ENCODE results near the gene EPS15.

The EPS15 gene

GRCh38 chr1:51494138-51494830, 24.8 kb downstream of the EPS15 start:
- no peak overlapping the region for H3K4me3 ChIP-seq (replicated peaks in 1 of 2; ENCODE audit: low read depth in 2 of 2, low read length in 2 of 2)
- TF ChIP-seq, protein P1, sequence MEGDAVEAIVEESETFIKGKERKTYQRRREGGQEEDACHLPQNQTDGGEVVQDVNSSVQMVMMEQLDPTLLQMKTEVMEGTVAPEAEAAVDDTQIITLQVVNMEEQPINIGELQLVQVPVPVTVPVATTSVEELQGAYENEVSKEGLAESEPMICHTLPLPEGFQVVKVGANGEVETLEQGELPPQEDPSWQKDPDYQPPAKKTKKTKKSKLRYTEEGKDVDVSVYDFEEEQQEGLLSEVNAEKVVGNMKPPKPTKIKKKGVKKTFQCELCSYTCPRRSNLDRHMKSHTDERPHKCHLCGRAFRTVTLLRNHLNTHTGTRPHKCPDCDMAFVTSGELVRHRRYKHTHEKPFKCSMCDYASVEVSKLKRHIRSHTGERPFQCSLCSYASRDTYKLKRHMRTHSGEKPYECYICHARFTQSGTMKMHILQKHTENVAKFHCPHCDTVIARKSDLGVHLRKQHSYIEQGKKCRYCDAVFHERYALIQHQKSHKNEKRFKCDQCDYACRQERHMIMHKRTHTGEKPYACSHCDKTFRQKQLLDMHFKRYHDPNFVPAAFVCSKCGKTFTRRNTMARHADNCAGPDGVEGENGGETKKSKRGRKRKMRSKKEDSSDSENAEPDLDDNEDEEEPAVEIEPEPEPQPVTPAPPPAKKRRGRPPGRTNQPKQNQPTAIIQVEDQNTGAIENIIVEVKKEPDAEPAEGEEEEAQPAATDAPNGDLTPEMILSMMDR (IDR thresholded peaks at IDR 0.05; ENCODE audit: low read depth, low read length), result no peak
- no peak for DNase-seq (ENCODE audit: low read depth in 2 of 2)

DNA sequence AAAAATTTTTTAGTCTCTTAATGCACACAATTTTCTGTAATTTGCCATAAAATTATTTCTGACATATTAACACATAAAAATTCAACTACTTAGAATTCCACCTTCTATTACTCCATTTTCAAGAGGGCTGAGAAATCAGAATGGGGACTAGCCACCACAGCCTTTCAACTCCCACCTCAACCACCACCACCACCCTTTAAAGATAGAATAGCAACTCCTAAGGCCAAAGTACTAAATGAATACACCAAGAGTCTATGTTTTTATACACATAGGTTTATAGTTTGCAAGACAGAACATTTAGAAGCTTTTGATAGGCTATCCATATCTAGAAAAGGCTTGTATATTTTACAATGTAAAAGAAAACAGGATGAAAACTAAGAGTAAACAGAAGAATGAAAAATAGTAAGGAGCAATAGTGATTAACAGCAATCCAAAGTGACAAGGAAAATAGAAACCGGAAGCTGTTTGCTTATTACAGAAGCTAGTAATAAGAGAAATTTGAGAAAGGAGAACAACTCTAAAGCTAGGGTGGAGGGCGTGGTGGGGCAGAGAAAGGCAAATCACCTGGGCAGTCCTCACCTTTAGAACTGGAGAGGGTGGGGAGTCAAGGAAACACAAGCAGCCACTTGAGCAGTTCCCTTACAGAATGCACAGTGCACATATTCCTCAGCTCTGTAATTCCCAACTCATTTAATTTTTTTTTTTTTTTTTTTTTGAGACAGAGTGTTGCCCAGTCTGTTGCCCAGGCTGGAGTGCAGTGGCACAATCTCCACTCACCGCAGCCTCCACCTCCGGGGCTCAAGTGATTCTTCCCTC, 27.7 kb downstream of the EPS15 start:
- no peak for DNase-seq (ENCODE audit: low read depth in 2 of 2)

GRCh38 chr1:51489472-51489871, 29.6 kb downstream of the EPS15 start:
- H3K4me3 ChIP-seq (replicated peaks in 1 of 2; ENCODE audit: low read depth in 2 of 2, low read length in 2 of 2), result no peak overlapping the region
- TF ChIP-seq, protein P1 (IDR thresholded peaks at IDR 0.05; ENCODE audit: low read depth, low read length), result no peak
- DNase-seq (ENCODE audit: low read depth in 2 of 2), result no peak

More for the DNA sequence above, 27.7 kb downstream of the EPS15 start:
- TF ChIP-seq, protein P1 (IDR thresholded peaks at IDR 0.05; ENCODE audit: low read depth, low read length), result no peak
- H3K4me3 ChIP-seq (replicated peaks in 1 of 2; ENCODE audit: low read depth in 2 of 2, low read length in 2 of 2), result no peak overlapping the region

DNA sequence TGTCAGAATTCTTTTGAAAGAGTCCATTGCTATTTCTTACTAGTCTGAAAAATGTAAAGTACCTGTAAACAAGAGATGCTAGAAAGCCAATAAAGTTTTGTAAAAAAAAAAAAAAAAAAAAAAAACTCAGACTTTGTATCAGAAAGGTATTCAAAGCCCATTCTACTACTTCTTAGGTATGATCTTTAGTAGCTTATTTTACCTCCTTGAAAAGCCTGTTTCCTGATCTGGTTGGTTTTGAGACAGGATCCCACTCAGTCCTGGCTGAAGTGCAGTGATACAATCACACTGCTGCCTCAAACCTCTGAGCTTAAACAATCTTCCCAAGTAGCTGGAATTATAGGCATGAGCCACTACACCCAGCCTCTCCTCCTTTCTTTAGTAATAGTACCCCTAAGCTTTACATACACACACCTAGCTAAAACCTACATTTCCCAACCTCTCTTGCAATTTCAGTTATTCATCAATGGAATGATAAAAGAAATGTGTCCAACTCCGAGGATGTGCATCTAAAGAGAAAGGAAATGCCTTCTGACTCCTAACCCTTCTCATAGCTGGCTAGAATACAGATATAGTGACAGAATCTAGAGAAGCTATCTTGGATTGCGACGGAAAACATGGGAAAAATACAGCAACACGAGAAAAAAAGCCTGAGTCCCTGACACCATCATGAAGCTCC, 30.6 kb downstream of the EPS15 start:
- H3K4me3 ChIP-seq (replicated peaks in 1 of 2; ENCODE audit: low read depth in 2 of 2, low read length in 2 of 2), result peak overlapping the region in 1 of 2 donors; percentile 16
- TF ChIP-seq, protein P1 (IDR thresholded peaks at IDR 0.05; ENCODE audit: low read depth, low read length), result no peak
- DNase-seq (ENCODE audit: low read depth in 2 of 2), result peak; percentile 36 to 55

- no peak overlapping the region for H3K4me3 ChIP-seq (replicated peaks in 1 of 2; ENCODE audit: low read depth in 2 of 2, low read length in 2 of 2)
- TF ChIP-seq, protein P1 (IDR thresholded peaks at IDR 0.05; ENCODE audit: low read depth, low read length), result no peak
- DNase-seq (ENCODE audit: low read depth in 2 of 2), result no peak
Measured at GRCh38 chr1:51487628-51488027, 31.4 kb downstream of the EPS15 start.

DNA sequence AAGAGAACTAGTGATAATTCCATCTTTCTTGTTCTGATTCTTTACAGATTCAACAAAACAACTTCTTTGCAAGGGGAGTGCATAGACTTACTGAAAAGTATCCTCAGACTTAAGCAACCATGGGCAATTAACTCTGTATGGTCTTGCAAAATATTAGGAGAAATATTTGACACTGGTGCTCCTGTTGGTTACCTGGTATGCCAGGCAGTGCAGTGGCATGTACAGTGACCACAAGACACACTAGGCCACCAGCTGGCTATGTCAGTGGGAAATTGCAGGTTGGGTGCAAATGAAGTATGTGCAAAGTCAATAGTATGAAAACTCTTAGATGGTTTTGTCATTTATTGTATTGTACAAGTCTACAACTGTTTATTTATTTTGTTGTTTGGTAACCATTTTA, 34.5 kb downstream of the EPS15 start:
- DNase-seq (ENCODE audit: low read depth in 2 of 2), result peak in 1 of 2 donors; percentile 13
- H3K4me3 ChIP-seq (replicated peaks in 1 of 2; ENCODE audit: low read depth in 2 of 2, low read length in 2 of 2), result no peak overlapping the region
- TF ChIP-seq, protein P1 (IDR thresholded peaks at IDR 0.05; ENCODE audit: low read depth, low read length), result no peak
